IMR-90 (cell line): ENCODE measurements around the gene NLRX1. TPM values are rescaled to one million over a fixed set of nuclear protein-coding genes. Genes with fewer than 3 reads are reported as not detected.

ENCODE experiments used
- ATAC-seq: fragments of 200-7000 bp; cut with Tn5 transposase; 2 replicates; pipeline ENCODE4 v1.9.1; 2020; ENCODE audit warnings: low read depth, mild to moderate bottlenecking, moderate library complexity
- BruUV-seq: library from RNA; stranded (reverse); fragments of 400-500 nt; replicated peaks from 2 replicates; lab custom pipeline; 2021; lab: Mats Ljungman, UMichigan
- CTCF ChIA-PET: fragments of 300-600 bp; formaldehyde crosslinking; extraction: SDS; loops from one replicate; lab custom pipeline; 2021; ENCODE audit warnings: antibody characterized with exemption; lab: Yijun Ruan, JAX
- POLR2A ChIA-PET: fragments of 300-600 bp; sonication (Branson Sonifier 250); formaldehyde crosslinking; loops from one replicate; lab custom pipeline; 2022; ENCODE audit warnings: antibody characterized with exemption; ENCODE audit not compliant: unreplicated experiment; lab: Charles Lee
- DNase-seq: peaks from one replicate; pipeline ENCODE4 v3.0.0; 2013
- H2AFZ ChIP-seq: replicated peaks from 2 replicates; pipeline ENCODE3; 2013; ENCODE audit warnings: low read length, mild to moderate bottlenecking; ENCODE audit not compliant: poor library complexity
- H2AK5ac ChIP-seq: 2 replicates; pipeline ENCODE4 v1.6.1; 2013; ENCODE audit warnings: low read depth, low read length, inconsistent platforms
- H2AK9ac ChIP-seq: replicated peaks from 2 replicates; pipeline ENCODE3; 2013; ENCODE audit warnings: mild to moderate bottlenecking, low read depth, low read length, moderate library complexity; ENCODE audit not compliant: poor library complexity
- H2BK120ac ChIP-seq: 2 replicates; pipeline ENCODE4 v1.6.1; 2013; ENCODE audit warnings: low read depth, low read length, inconsistent platforms
- H2BK15ac ChIP-seq: 3 replicates; pipeline ENCODE4 v1.6.1; 2013; ENCODE audit warnings: low read depth, low read length, inconsistent platforms
- H2BK20ac ChIP-seq: 2 replicates; pipeline ENCODE4 v1.6.1; 2013; ENCODE audit warnings: low read depth, mild to moderate bottlenecking, inconsistent platforms, low read length, moderate library complexity
- H2BK5ac ChIP-seq: 2 replicates; pipeline ENCODE4 v1.6.1; 2013; ENCODE audit warnings: mild to moderate bottlenecking, low read depth, low read length, inconsistent platforms; ENCODE audit not compliant: poor library complexity, severe bottlenecking
- H3K14ac ChIP-seq: replicated peaks from 2 replicates; pipeline ENCODE4 v1.6.1; 2013; ENCODE audit warnings: low read depth, low read length, inconsistent platforms
- H3K18ac ChIP-seq: 2 replicates; pipeline ENCODE4 v1.6.1; 2013; ENCODE audit warnings: low read depth, low read length, control low read depth
- H3K23ac ChIP-seq: 2 replicates; pipeline ENCODE4 v1.6.1; 2013; ENCODE audit warnings: low read depth, low read length, inconsistent platforms
- H3K27ac ChIP-seq: 2 replicates; pipeline ENCODE4 v1.5.1; 2013; ENCODE audit warnings: mild to moderate bottlenecking, control low read depth, low read length; ENCODE audit not compliant: insufficient read depth
- H3K27me3 ChIP-seq: 2 replicates; pipeline ENCODE4 v1.6.1; 2013; ENCODE audit warnings: low read length; ENCODE audit not compliant: control insufficient read depth, insufficient read depth
- H3K36me3 ChIP-seq: 2 replicates; pipeline ENCODE4 v1.6.1; 2013; ENCODE audit warnings: low read length, mixed read lengths; ENCODE audit not compliant: control insufficient read depth, insufficient read depth
- H3K4ac ChIP-seq: 2 replicates; pipeline ENCODE4 v1.6.1; 2013; ENCODE audit warnings: low read depth, low read length, inconsistent platforms
- H3K4me1 ChIP-seq: 2 replicates; pipeline ENCODE4 v1.6.1; 2013; ENCODE audit warnings: low read length, mixed read lengths; ENCODE audit not compliant: control insufficient read depth, insufficient read depth
- H3K4me2 ChIP-seq: 2 replicates; pipeline ENCODE4 v1.6.1; 2013; ENCODE audit warnings: low read depth, mild to moderate bottlenecking, control low read depth, low read length, moderate library complexity
- H3K4me3 ChIP-seq: 2 replicates; pipeline ENCODE4 v1.5.1; 2013; ENCODE audit warnings: low read depth, mild to moderate bottlenecking, control low read depth, low read length, moderate library complexity; ENCODE audit not compliant: insufficient read depth
- H3K56ac ChIP-seq: 2 replicates; pipeline ENCODE4 v1.6.1; 2013; ENCODE audit warnings: low read length, inconsistent platforms; ENCODE audit not compliant: insufficient read depth; ENCODE audit errors: extremely low read depth
- H3K79me1 ChIP-seq, 2 experiments: 2 replicates each; pipeline ENCODE4 v1.6.1; 2013; ENCODE audit warnings: low read length in 2 of 2, inconsistent platforms in 1 of 2, low read depth in 1 of 2
- H3K9ac ChIP-seq: 2 replicates; pipeline ENCODE4 v1.6.1; 2013; ENCODE audit warnings: low read depth, low read length, control low read depth
- H3K9me1 ChIP-seq: 2 replicates; pipeline ENCODE4 v1.6.1; 2013; ENCODE audit warnings: low read length, inconsistent platforms; ENCODE audit not compliant: insufficient read depth
- H3K9me3 ChIP-seq: 2 replicates; pipeline ENCODE4 v1.6.1; 2013; ENCODE audit warnings: low read length; ENCODE audit not compliant: control insufficient read depth, insufficient read depth
- H4K20me1 ChIP-seq: 2 replicates; pipeline ENCODE4 v1.6.1; 2013; ENCODE audit warnings: low read length, inconsistent platforms; ENCODE audit not compliant: insufficient read depth
- H4K5ac ChIP-seq: 2 replicates; pipeline ENCODE4 v1.6.1; 2013; ENCODE audit warnings: mild to moderate bottlenecking, low read depth, low read length, control low read depth
- H4K8ac ChIP-seq, 2 experiments: 2 replicates each; pipeline ENCODE4 v1.6.1; 2013; ENCODE audit warnings: low read depth in 2 of 2, low read length in 2 of 2, control low read depth in 1 of 2, inconsistent platforms in 1 of 2
- H4K91ac ChIP-seq: 2 replicates; pipeline ENCODE4 v1.6.1; 2013; ENCODE audit warnings: low read depth, low read length, inconsistent platforms; ENCODE audit not compliant: insufficient read depth
- BHLHE40 ChIP-seq: fragments of 150-350 bp; IDR thresholded peaks from 2 replicates; pipeline ENCODE4 v1.6.1; 2016; ENCODE audit warnings: mild to moderate bottlenecking, low read depth, low read length
- CEBPB ChIP-seq: IDR thresholded peaks from 2 replicates; pipeline ENCODE4 v1.6.1; 2012; ENCODE audit warnings: low read depth, low read length, improper control_type of control experiment
- MAFK ChIP-seq: IDR thresholded peaks from 2 replicates; pipeline ENCODE4 v1.6.1; 2012; ENCODE audit warnings: low read depth, low read length, improper control_type of control experiment
- MAZ ChIP-seq: IDR thresholded peaks from 2 replicates; pipeline ENCODE4 v1.6.1; 2012; ENCODE audit warnings: low read depth, mild to moderate bottlenecking, low read length, improper control_type of control experiment, moderate library complexity, borderline replicate concordance
- MXI1 ChIP-seq: IDR thresholded peaks from 2 replicates; pipeline ENCODE4 v1.6.1; 2012; ENCODE audit warnings: low read depth, mild to moderate bottlenecking, low read length, moderate library complexity, borderline replicate concordance
- NFE2L2 ChIP-seq: fragments of 150-350 bp; IDR thresholded peaks from 2 replicates; pipeline ENCODE4 v1.6.1; 2016; ENCODE audit warnings: low read depth, mild to moderate bottlenecking, low read length
- POLR2A ChIP-seq: IDR thresholded peaks from 2 replicates; pipeline ENCODE4 v1.6.1; 2012; ENCODE audit warnings: mild to moderate bottlenecking, low read depth, low read length
- RCOR1 ChIP-seq: IDR thresholded peaks from 2 replicates; pipeline ENCODE4 v1.6.1; 2012; ENCODE audit warnings: mild to moderate bottlenecking, low read length, improper control_type of control experiment; ENCODE audit not compliant: insufficient replicate concordance
- RFX5 ChIP-seq: IDR thresholded peaks from 2 replicates; pipeline ENCODE4 v1.8.0; 2012; ENCODE audit warnings: low read depth, mild to moderate bottlenecking, low read length, moderate library complexity
- WGBS, 2 experiments: methylation state at CpG; one replicate each; pipeline versions ENCODE4 v1.1.5 to v1.1.7; 2013; ENCODE audit warnings: missing lambda C conversion rate in 2 of 2; ENCODE audit not compliant: insufficient read length in 1 of 2; ENCODE audit errors: extremely low coverage in 2 of 2; 5-methylcytosine and 5-hydroxymethylcytosine counted together
- dilution Hi-C: fragments of 300-500 bp; cut with HindIII; formaldehyde crosslinking; loops from one replicate; pipeline ENCODE4 v1.14.3; 2018; ENCODE audit warnings: low sequenced_read_pairs; ENCODE audit not compliant: unreplicated experiment
- in situ Hi-C: fragments of 300-500 bp; cut with MboI; formaldehyde crosslinking; loops from 3 replicates; pipeline ENCODE4 v1.14.3; 2019; ENCODE audit warnings: low sequenced_read_pairs, inconsistent platforms, mixed read lengths
- intact Hi-C: fragments of 100-400 bp; cut with micrococcal nuclease; formaldehyde crosslinking; loops from 2 replicates; pipeline ENCODE4 v1.10.0; 2022
- polyA plus RNA-seq, 3 experiments: library from polyadenylated mRNA; depleted of rRNA; stranded (reverse); fragments of >200 nt; gene quantifications; 2 replicates each; pipeline ENCODE4 v1.2.3, GENCODE V29; 2012; ENCODE audit warnings: low replicate concordance in 1 of 3
- total RNA-seq: library from RNA; depleted of rRNA; stranded (reverse); fragments of >200 nt; gene quantifications from 2 replicates; pipeline ENCODE4 v1.2.3, GENCODE V29; 2012
- TF ChIP-seq, protein P1 (sequence below): fragments of 150-350 bp; IDR thresholded peaks from 2 replicates; pipeline ENCODE4 v1.6.1; 2017; ENCODE audit warnings: mild to moderate bottlenecking, antibody characterized with exemption, low read length, low read depth
- TF ChIP-seq, protein P2 (sequence below): fragments of 150-350 bp; IDR thresholded peaks from 2 replicates; pipeline ENCODE4 v1.6.1; 2016; ENCODE audit warnings: low read depth, mild to moderate bottlenecking, low read length, moderate library complexity, borderline replicate concordance

The NLRX1 gene
- total and polyA plus RNA-seq, 2 of the 4 experiments (the other 2 are of a cell fraction), result 3.0 to 4.9 TPM

DNA sequence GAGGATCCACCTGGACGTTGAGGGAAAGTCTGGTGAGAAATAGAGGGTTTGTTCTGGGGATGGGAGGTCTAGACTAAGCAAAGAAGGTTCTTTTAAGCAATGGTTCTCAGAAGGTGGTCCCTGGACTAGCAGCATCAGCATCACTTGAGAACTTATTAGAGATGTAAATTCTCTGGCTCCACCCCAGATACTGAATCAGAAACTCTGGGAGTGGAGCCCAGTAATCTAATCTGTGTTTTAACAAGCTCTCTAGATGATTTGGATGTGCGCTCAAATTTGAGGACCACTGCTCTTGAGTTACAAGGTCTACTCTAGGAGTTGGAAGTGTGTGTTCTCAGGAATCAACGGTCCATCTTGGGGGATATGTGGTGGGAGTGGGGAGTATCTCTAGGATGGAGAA, 23.0 kb upstream of the NLRX1 start:
- ChIA-PET CTCF (interaction anchor here (0.7 to 1.2 kb wide), 10 partner anchors 10 to 193 kb away, joined by 3 to 6 read pairs (median 3); partner anchors contain the start of gene DPAGT1), POLR2A (no interaction called here)
- no peak overlapping the region for H3K4ac ChIP-seq
- no peak overlapping the region for H3K18ac ChIP-seq
- no peak overlapping the region for H3K27ac ChIP-seq
- intact Hi-C loops, result loop anchor here (1.0 to 5.0 kb wide), 3 partner anchors 52 to 192 kb away; no protein-coding TSS in a partner anchor
- no peak overlapping the region for H3K4me3 ChIP-seq
- no peak overlapping the region for H2AK9ac ChIP-seq
- dilution Hi-C loops, result no loop called here
- H3K9me3 ChIP-seq, result no peaks in the 10 kb centered on the region
- no peak for ATAC-seq
- H4K91ac ChIP-seq, result no peak overlapping the region
- H2BK120ac ChIP-seq, result no peak overlapping the region
- H3K14ac ChIP-seq, result no peak overlapping the region
- no peak overlapping the region for H3K9ac ChIP-seq
- no peaks in the 10 kb centered on the region for H3K79me1 ChIP-seq
- H3K36me3 ChIP-seq, result no peaks in the 10 kb centered on the region
- H3K23ac ChIP-seq, result no peak overlapping the region
- DNase-seq, result no peak
- in situ Hi-C loops, result no loop called here
- H3K56ac ChIP-seq, result no peak overlapping the region
- BruUV-seq, result no TSS peak
- no peak overlapping the region for H4K8ac ChIP-seq
- no peak overlapping the region for H2BK5ac ChIP-seq
- no peak overlapping the region for H4K5ac ChIP-seq
- H2AFZ ChIP-seq, result no peak overlapping the region
- no peak overlapping the region for H2BK20ac ChIP-seq
- H4K20me1 ChIP-seq, result no peaks in the 10 kb centered on the region
- 44% methylated on average over 3 of the region's 3 CpGs; no CpG with 5 or more reads in 1 of the 2 experiments for WGBS, 2 experiments
- TF ChIP-seq NFE2L2, result no peak
- no peak for TF ChIP-seq BHLHE40
- TF ChIP-seq MAFK, result no peak
- no peak for TF ChIP-seq MAZ
- TF ChIP-seq POLR2A, result no peak
- no peak for TF ChIP-seq CEBPB
- no peak for TF ChIP-seq RCOR1
- TF ChIP-seq, protein P1, sequence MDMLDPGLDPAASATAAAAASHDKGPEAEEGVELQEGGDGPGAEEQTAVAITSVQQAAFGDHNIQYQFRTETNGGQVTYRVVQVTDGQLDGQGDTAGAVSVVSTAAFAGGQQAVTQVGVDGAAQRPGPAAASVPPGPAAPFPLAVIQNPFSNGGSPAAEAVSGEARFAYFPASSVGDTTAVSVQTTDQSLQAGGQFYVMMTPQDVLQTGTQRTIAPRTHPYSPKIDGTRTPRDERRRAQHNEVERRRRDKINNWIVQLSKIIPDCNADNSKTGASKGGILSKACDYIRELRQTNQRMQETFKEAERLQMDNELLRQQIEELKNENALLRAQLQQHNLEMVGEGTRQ, result no peak
- TF ChIP-seq MXI1, result no peak
- TF ChIP-seq, protein P2, sequence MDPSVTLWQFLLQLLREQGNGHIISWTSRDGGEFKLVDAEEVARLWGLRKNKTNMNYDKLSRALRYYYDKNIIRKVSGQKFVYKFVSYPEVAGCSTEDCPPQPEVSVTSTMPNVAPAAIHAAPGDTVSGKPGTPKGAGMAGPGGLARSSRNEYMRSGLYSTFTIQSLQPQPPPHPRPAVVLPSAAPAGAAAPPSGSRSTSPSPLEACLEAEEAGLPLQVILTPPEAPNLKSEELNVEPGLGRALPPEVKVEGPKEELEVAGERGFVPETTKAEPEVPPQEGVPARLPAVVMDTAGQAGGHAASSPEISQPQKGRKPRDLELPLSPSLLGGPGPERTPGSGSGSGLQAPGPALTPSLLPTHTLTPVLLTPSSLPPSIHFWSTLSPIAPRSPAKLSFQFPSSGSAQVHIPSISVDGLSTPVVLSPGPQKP, result no peak
- no peak for TF ChIP-seq RFX5
- 0 out of 2 replicates have a peak, but pooled peaks cover 2% of the 10 kb centered on the region for H3K4me1 ChIP-seq
- no peak overlapping the region for H3K4me2 ChIP-seq
- no peak overlapping the region for H2BK15ac ChIP-seq
- H3K27me3 ChIP-seq, result peaks cover 30% of the 10 kb centered on the region
- no peak overlapping the region for H2AK5ac ChIP-seq
- H3K9me1 ChIP-seq, result no peaks in the 10 kb centered on the region; the same call in 1 of the 2 replicates
